GM20000 (cell line): Measurements from ENCODE around the gene PARVG.

ENCODE experiments used
- DNase-seq: peaks from one replicate; pipeline ENCODE4 v3.0.0; 2012; ENCODE audit warnings: low spot score
- CTCF ChIP-seq: IDR thresholded peaks from 2 replicates; pipeline ENCODE4 v1.5.1; 2012; ENCODE audit warnings: mild to moderate bottlenecking, control low read depth; ENCODE audit errors: extremely low read depth, missing control alignments

The PARVG gene

GRCh38 chr22:44197271-44197670 is 16.5 kb downstream of the PARVG start:
- TF ChIP-seq CTCF = no peak
- no peak for DNase-seq

- DNase-seq = no peak
- no peak for TF ChIP-seq CTCF
These were observed 18.4 kb downstream of the PARVG start for GRCh38 chr22:44199164-44199563.

GRCh38 chr22:44199866-44200265 is 19.1 kb downstream of the PARVG start:
- no peak for TF ChIP-seq CTCF
- DNase-seq = no peak

GRCh38 chr22:44200451-44200850 is 19.7 kb downstream of the PARVG start:
- TF ChIP-seq CTCF = no peak
- no peak for DNase-seq

GRCh38 chr22:44200855-44201550 is 20.3 kb downstream of the PARVG start:
- TF ChIP-seq CTCF = no peak
- no peak for DNase-seq

GRCh38 chr22:44201665-44202064 is 20.9 kb downstream of the PARVG start:
- no peak for TF ChIP-seq CTCF
- no peak for DNase-seq

- no peak for TF ChIP-seq CTCF
- no peak for DNase-seq
These were observed 21.6 kb downstream of the PARVG start for GRCh38 chr22:44202261-44202789.
